PC-3 (cell line): ENCODE measurements around the gene FKBP11. TPM values are rescaled to one million over a fixed set of nuclear protein-coding genes. Genes with fewer than 3 reads are reported as not detected.

Experiments used
- ATAC-seq: fragments of 200-7000 bp; cut with Tn5 transposase; 2 replicates; pipeline ENCODE4 v1.9.1; 2020; ENCODE audit warnings: mild to moderate bottlenecking, moderate library complexity
- BruUV-seq: library from RNA; stranded (reverse); fragments of 400-500 nt; replicated peaks from 2 replicates; lab custom pipeline; 2021; lab: Mats Ljungman, UMichigan
- CTCF ChIA-PET: fragments of 300-600 bp; sonication (Branson Sonifier 250); formaldehyde crosslinking; loops from one replicate; lab custom pipeline; 2022; ENCODE audit warnings: antibody characterized with exemption; lab: Charles Lee
- POLR2A ChIA-PET: fragments of 300-600 bp; sonication (Branson Sonifier 250); formaldehyde crosslinking; loops from one replicate; lab custom pipeline; 2022; ENCODE audit warnings: antibody characterized with exemption; ENCODE audit not compliant: unreplicated experiment; lab: Charles Lee
- DNase-seq: peaks from one replicate; pipeline ENCODE4 v3.0.0-alpha.2; 2015
- H2AFZ ChIP-seq: fragments of 300-600 bp; sonication (generic); 2 replicates; pipeline ENCODE4 v1.6.0; 2016; ENCODE audit warnings: antibody characterized with exemption, low read length
- H3F3A ChIP-seq: fragments of 300-600 bp; sonication (generic); one replicate; pipeline ENCODE4 v1.6.0; 2017; ENCODE audit warnings: antibody characterized with exemption, low read length, control low read depth, mild to moderate bottlenecking; ENCODE audit not compliant: unreplicated experiment
- H3K27ac ChIP-seq: fragments of 300-600 bp; sonication (generic); 2 replicates; pipeline ENCODE4 v1.5.1; 2016; ENCODE audit warnings: mild to moderate bottlenecking, low read length
- H3K27me3 ChIP-seq: fragments of 300-600 bp; sonication (generic); 2 replicates; pipeline ENCODE4 v1.6.1; 2016; ENCODE audit warnings: low read length, mixed read lengths
- H3K36me3 ChIP-seq: fragments of 300-600 bp; sonication (generic); 2 replicates; pipeline ENCODE4 v1.6.1; 2016; ENCODE audit warnings: low read depth, mixed run types, low read length, mixed read lengths
- H3K4me1 ChIP-seq: fragments of 300-600 bp; sonication (generic); 2 replicates; pipeline ENCODE4 v1.5.1; 2016; ENCODE audit warnings: low read length; ENCODE audit not compliant: insufficient read depth
- H3K4me2 ChIP-seq: fragments of 300-600 bp; sonication (generic); 2 replicates; pipeline ENCODE4 v1.6.0; 2016; ENCODE audit warnings: low read length
- H3K4me3 ChIP-seq: fragments of 300-600 bp; sonication (generic); 2 replicates; pipeline ENCODE4 v1.5.1; 2016; ENCODE audit warnings: mild to moderate bottlenecking, low read length, mixed read lengths
- H3K79me2 ChIP-seq: fragments of 300-600 bp; sonication (generic); 2 replicates; pipeline ENCODE4 v1.6.1; 2017; ENCODE audit warnings: low read length, mixed read lengths
- H3K9ac ChIP-seq: fragments of 300-600 bp; sonication (generic); 2 replicates; pipeline ENCODE4 v1.6.0; 2016; ENCODE audit warnings: mild to moderate bottlenecking, low read length
- H3K9me2 ChIP-seq: fragments of 300-600 bp; sonication (generic); replicated peaks from 2 replicates; pipeline ENCODE4 v1.6.1; 2016; ENCODE audit warnings: mixed run types, low read length, mixed read lengths
- H3K9me3 ChIP-seq: fragments of 300-600 bp; sonication (generic); 2 replicates; pipeline ENCODE4 v1.6.1; 2016; ENCODE audit warnings: low read length, mixed read lengths
- H4K20me1 ChIP-seq: fragments of 300-600 bp; sonication (generic); 2 replicates; pipeline ENCODE4 v1.6.1; 2016; ENCODE audit warnings: low read length, mixed read lengths
- CTCF ChIP-seq: fragments of 300-600 bp; sonication (generic); conservative IDR thresholded peaks from 2 replicates; pipeline ENCODE4 v1.5.1; 2017; ENCODE audit warnings: antibody characterized with exemption, low read depth, mild to moderate bottlenecking, low read length
- EZH2 ChIP-seq: fragments of 300-600 bp; sonication (generic); IDR thresholded peaks from one replicate; pipeline ENCODE4 v1.6.1; 2017; ENCODE audit warnings: antibody characterized with exemption, mild to moderate bottlenecking, low read length; ENCODE audit not compliant: unreplicated experiment
- EZH2phosphoT487 ChIP-seq: fragments of 300-600 bp; sonication (generic); IDR thresholded peaks from 2 replicates; pipeline ENCODE4 v1.6.1; 2018; ENCODE audit warnings: mild to moderate bottlenecking, antibody characterized with exemption, low read length, borderline replicate concordance
- intact Hi-C: fragments of 100-400 bp; cut with micrococcal nuclease; formaldehyde crosslinking; loops from 2 replicates; pipeline ENCODE4 v1.9.0; 2023
- total RNA-seq: library from RNA; depleted of rRNA; stranded (reverse); fragments of >200 nt; gene quantifications from 2 replicates; pipeline ENCODE4 v1.2.3, GENCODE V29; 2014

FKBP11 gene
- total RNA-seq, 1 experiment from 2014 or later, result 9.7 TPM

GRCh38 chr12:48966177-48966895 lies 41.0 kb upstream of the FKBP11 start:
- H3K27ac ChIP-seq, result no peak overlapping the region
- ATAC-seq (no peak), DNase-seq (no peak)
- no peaks in the 10 kb centered on the region for H3K9me3 ChIP-seq
- no TSS peak for BruUV-seq
- H2AFZ ChIP-seq, result no peak overlapping the region
- ChIA-PET POLR2A (no interaction called here), CTCF (interaction anchor here (0.9 to 1.0 kb wide), 2 partner anchors 22 to 30 kb away, joined by 4 to 5 read pairs; no protein-coding TSS in a partner anchor)
- H3F3A ChIP-seq, result no peaks in the 10 kb centered on the region
- intact Hi-C loops, result no loop called here
- H3K4me2 ChIP-seq, result no peak overlapping the region
- no peaks in the 10 kb centered on the region for H3K79me2 ChIP-seq
- H3K4me1 ChIP-seq, result peaks cover 20% of the 10 kb centered on the region
- no peak for TF ChIP-seq CTCF
- TF ChIP-seq EZH2, result no peak
- TF ChIP-seq EZH2phosphoT487, result no peak
- H3K9me2 ChIP-seq, result no peaks in the 10 kb centered on the region
- no peak overlapping the region for H3K4me3 ChIP-seq
- H3K27me3 ChIP-seq, result no peaks in the 10 kb centered on the region
- H3K36me3 ChIP-seq, result no peaks in the 10 kb centered on the region
- H4K20me1 ChIP-seq, result no peaks in the 10 kb centered on the region
- H3K9ac ChIP-seq, result no peak overlapping the region

GRCh38 chr12:48965298-48965838 lies 40.1 kb upstream of the FKBP11 start:
- Histone ChIP-seq H3K4me3 (no peak overlapping the region), H3K36me3 (no peaks in the 10 kb centered on the region), H3K9ac (no peak overlapping the region), H3K9me2 (no peaks in the 10 kb centered on the region), H3K79me2 (no peaks in the 10 kb centered on the region), H4K20me1 (no peaks in the 10 kb centered on the region), H3K27me3 (no peaks in the 10 kb centered on the region), H3K4me1 (peaks cover 20% of the 10 kb centered on the region), H3K27ac (no peak overlapping the region), H2AFZ (no peak overlapping the region), H3F3A (no peaks in the 10 kb centered on the region), H3K9me3 (no peaks in the 10 kb centered on the region), H3K4me2 (no peak overlapping the region)
- POLR2A ChIA-PET, result no interaction called here
- peak; percentile 70 for ATAC-seq
- no TSS peak for BruUV-seq
- no peak for DNase-seq
- TF ChIP-seq CTCF (peak; percentile 54), EZH2 (no peak), EZH2phosphoT487 (no peak)
- CTCF ChIA-PET, result no interaction called here
- intact Hi-C loops, result loop anchor here (1.0 kb wide), 1 partner anchor 30 kb away; no protein-coding TSS in a partner anchor

- H2AFZ ChIP-seq, result no peak overlapping the region
- peaks cover 5% of the 10 kb centered on the region for H3K79me2 ChIP-seq
- no peak overlapping the region for H3K4me3 ChIP-seq
- TF ChIP-seq CTCF (no peak), EZH2phosphoT487 (no peak), EZH2 (no peak)
- H3K4me1 ChIP-seq, result peaks cover 20% of the 10 kb centered on the region
- H3K36me3 ChIP-seq, result no peaks in the 10 kb centered on the region
- H3K9me2 ChIP-seq, result no peaks in the 10 kb centered on the region
- POLR2A ChIA-PET, result no interaction called here
- no TSS peak for BruUV-seq
- peak overlapping the region; percentile 48 for H3K4me2 ChIP-seq
- no peaks in the 10 kb centered on the region for H3F3A ChIP-seq
- no peaks in the 10 kb centered on the region for H3K27me3 ChIP-seq
- ATAC-seq (peak; percentile 23; the same call in 1 of the 2 replicates), DNase-seq (peak; percentile 58)
- intact Hi-C loops, result no loop called here
- H3K9ac ChIP-seq, result no peak overlapping the region
- H4K20me1 ChIP-seq, result no peaks in the 10 kb centered on the region
- CTCF ChIA-PET, result interaction anchor here (0.6 kb wide), 1 partner anchor 56 kb away, joined by 4 read pairs; no protein-coding TSS in a partner anchor
- H3K27ac ChIP-seq, result peak overlapping the region; percentile 27
- H3K9me3 ChIP-seq, result no peaks in the 10 kb centered on the region
Observed at GRCh38 chr12:48961801-48962200, 36.5 kb upstream of the FKBP11 start.
